ENCODE measurements around the gene CEP112. TPM values are rescaled to one million over a fixed set of nuclear protein-coding genes. Genes with fewer than 3 reads are reported as not detected.

The CEP112 gene
- total RNA-seq, 6 experiments from 2014 or later = 5.3 to 7.7 (median 6.9) TPM

DNA sequence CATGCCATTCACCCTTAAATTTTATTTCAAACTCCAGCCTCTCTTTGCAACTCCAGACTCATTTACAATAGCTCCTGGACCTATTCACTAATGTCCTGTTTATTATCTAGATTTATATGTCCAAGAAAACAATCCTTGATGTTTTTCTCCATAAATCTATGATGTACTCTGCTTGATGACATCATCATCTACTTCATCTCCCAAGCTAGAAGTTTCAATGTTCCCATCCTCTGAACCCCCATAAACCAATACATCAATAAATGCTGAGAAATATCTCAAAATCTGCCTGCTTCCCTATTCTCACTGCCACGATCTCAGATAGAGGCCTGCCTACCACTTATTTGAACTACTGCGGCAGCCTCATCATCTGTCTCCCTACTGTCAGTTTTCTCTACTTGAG is 4.2 kb downstream of the CEP112 start:
- H3K27me3 Mint-ChIP-seq (ENCODE audit: insufficient read depth) = no peaks in the 10 kb centered on the region
- peaks cover 18% of the 10 kb centered on the region for H3K4me1 Mint-ChIP-seq (ENCODE audit: low read depth)
- TF ChIP-seq, protein P1, sequence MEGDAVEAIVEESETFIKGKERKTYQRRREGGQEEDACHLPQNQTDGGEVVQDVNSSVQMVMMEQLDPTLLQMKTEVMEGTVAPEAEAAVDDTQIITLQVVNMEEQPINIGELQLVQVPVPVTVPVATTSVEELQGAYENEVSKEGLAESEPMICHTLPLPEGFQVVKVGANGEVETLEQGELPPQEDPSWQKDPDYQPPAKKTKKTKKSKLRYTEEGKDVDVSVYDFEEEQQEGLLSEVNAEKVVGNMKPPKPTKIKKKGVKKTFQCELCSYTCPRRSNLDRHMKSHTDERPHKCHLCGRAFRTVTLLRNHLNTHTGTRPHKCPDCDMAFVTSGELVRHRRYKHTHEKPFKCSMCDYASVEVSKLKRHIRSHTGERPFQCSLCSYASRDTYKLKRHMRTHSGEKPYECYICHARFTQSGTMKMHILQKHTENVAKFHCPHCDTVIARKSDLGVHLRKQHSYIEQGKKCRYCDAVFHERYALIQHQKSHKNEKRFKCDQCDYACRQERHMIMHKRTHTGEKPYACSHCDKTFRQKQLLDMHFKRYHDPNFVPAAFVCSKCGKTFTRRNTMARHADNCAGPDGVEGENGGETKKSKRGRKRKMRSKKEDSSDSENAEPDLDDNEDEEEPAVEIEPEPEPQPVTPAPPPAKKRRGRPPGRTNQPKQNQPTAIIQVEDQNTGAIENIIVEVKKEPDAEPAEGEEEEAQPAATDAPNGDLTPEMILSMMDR (IDR thresholded peaks at IDR 0.05) = no peak
- no peak for DNase-seq
- H3K27ac Mint-ChIP-seq = no peak overlapping the region
- no peaks in the 10 kb centered on the region for H3K9me3 Mint-ChIP-seq
- no peak overlapping the region for H3K4me3 Mint-ChIP-seq
- peaks cover 5% of the 10 kb centered on the region for H3K36me3 Mint-ChIP-seq (ENCODE audit: low read depth)

DNA sequence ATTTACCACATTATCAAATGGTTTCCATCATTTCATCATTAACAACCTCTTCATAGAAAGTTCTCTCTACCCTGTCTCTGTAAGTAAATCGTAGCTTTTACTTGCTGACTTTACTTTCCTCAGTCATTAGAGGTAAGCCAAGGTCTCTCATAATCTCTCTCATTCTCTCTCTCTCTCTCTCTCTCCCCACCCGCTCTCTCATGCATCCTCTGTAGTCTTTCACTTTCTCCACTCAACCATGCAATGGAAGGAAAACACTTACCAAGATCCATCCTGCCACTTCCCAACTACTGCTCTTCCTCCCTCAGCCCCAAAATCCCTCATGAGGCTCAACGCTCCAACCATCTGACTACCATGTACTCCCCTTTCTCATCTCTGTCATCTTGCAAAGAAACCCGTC is 6.1 kb downstream of the CEP112 start:
- Mint-ChIP-seq H3K9me3 (no peaks in the 10 kb centered on the region), H3K36me3 (ENCODE audit: low read depth) (peaks cover 15% of the 10 kb centered on the region), H3K4me3 (no peak overlapping the region), H3K27ac (no peak overlapping the region), H3K4me1 (ENCODE audit: low read depth) (peaks cover 6% of the 10 kb centered on the region), H3K27me3 (ENCODE audit: insufficient read depth) (no peaks in the 10 kb centered on the region)
- TF ChIP-seq, protein P1 (IDR thresholded peaks at IDR 0.05) = no peak
- DNase-seq = no peak

DNA sequence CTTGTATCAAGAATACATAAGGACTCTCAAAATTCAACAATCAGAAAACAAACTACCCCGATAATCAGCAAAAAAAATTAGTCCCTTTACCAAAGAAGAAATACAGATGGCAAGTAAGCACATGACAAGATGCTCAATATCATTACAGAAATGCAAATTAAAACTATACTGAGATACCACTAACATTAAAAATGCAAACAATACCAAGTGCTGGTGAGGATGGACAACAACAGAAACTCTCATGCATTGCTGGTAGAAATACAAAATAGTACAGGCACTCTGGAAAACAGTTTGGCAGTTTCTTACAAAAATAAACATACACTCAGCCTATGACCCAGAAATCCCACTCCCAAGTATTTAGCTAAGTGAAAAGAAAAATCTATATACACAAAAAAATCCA is 7.5 kb downstream of the CEP112 start:
- no peak for DNase-seq
- H3K9me3 Mint-ChIP-seq = no peaks in the 10 kb centered on the region
- H3K4me3 Mint-ChIP-seq = no peak overlapping the region
- H3K36me3 Mint-ChIP-seq (ENCODE audit: low read depth) = peaks cover 24% of the 10 kb centered on the region
- no peaks in the 10 kb centered on the region for H3K4me1 Mint-ChIP-seq (ENCODE audit: low read depth)
- no peak overlapping the region for H3K27ac Mint-ChIP-seq
- H3K27me3 Mint-ChIP-seq (ENCODE audit: insufficient read depth) = no peaks in the 10 kb centered on the region
- TF ChIP-seq, protein P1 (IDR thresholded peaks at IDR 0.05) = no peak

DNA sequence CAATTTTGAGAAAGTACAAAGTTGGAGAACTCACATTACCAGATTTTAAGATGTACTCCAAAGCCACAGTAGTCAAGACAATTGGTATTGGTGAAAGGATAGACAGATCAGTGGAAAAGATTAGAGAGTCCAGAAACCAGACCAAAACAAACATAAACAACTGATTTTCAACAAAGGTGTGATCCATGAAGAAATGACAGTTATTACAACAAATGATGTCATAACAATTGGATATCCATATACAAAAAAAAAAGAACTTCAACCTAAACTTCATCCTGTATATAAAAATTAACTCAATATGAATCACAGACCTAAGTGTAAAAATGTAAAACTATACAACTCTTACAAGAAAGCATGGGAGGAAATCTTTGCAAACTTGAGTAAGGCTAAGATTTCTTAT is 8.4 kb downstream of the CEP112 start:
- Mint-ChIP-seq H3K4me3 (no peak overlapping the region), H3K27ac (no peak overlapping the region), H3K9me3 (no peaks in the 10 kb centered on the region), H3K27me3 (ENCODE audit: insufficient read depth) (no peaks in the 10 kb centered on the region), H3K4me1 (ENCODE audit: low read depth) (no peaks in the 10 kb centered on the region), H3K36me3 (ENCODE audit: low read depth) (peaks cover 24% of the 10 kb centered on the region)
- TF ChIP-seq, protein P1 (IDR thresholded peaks at IDR 0.05) = no peak
- DNase-seq = no peak

DNA sequence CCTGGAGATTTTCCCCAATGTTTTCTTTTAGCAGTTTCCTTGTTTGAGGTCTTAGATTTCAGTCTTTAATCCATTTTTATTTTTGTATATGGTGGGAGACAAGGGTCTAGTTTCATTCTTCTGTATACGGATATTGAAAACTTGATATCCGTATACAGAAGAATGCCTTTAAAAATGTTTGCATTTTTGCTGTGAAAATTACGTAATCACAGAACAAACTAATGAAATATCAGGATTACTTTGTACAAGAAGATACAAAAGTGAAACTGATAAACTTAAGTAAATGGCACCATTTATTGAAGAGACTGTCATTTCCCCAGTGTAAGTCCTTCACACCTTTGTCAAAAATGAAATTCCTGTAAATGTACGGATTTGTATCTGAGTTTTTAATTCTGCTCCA is 13.3 kb downstream of the CEP112 start:
- H3K4me3 Mint-ChIP-seq = no peak overlapping the region
- TF ChIP-seq, protein P1 (IDR thresholded peaks at IDR 0.05) = no peak
- peaks cover 19% of the 10 kb centered on the region for H3K36me3 Mint-ChIP-seq (ENCODE audit: low read depth)
- no peak overlapping the region for H3K27ac Mint-ChIP-seq
- no peak for DNase-seq
- H3K9me3 Mint-ChIP-seq = no peaks in the 10 kb centered on the region
- no peaks in the 10 kb centered on the region for H3K4me1 Mint-ChIP-seq (ENCODE audit: low read depth)
- no peaks in the 10 kb centered on the region for H3K27me3 Mint-ChIP-seq (ENCODE audit: insufficient read depth)

DNA sequence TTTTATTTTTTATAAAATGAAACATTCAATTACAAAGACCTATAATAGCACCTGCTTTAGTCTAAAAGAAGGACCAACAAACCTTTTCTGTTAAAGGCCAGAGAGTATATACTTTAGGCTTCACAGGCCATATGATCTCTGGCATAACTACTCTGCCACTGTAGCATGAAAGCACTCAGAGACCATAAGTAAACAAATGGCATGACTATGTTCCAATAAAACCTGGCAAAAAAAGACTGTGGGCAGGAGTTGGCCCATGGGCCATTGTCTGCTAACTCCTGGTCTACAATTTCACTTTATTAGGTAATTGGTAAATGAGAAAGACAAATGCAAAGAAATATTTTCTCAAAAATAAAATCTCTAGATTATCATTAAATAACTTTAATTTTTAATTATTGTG is 14.9 kb downstream of the CEP112 start:
- no peak for DNase-seq
- Mint-ChIP-seq H3K27me3 (ENCODE audit: insufficient read depth) (no peaks in the 10 kb centered on the region), H3K9me3 (no peaks in the 10 kb centered on the region), H3K27ac (no peak overlapping the region), H3K4me1 (ENCODE audit: low read depth) (no peaks in the 10 kb centered on the region), H3K4me3 (no peak overlapping the region), H3K36me3 (ENCODE audit: low read depth) (peaks cover 14% of the 10 kb centered on the region)
- TF ChIP-seq, protein P1 (IDR thresholded peaks at IDR 0.05) = no peak

All from HFFc6 (cell line).